Measurements from ENCODE around the gene DDX19B.

DNA sequence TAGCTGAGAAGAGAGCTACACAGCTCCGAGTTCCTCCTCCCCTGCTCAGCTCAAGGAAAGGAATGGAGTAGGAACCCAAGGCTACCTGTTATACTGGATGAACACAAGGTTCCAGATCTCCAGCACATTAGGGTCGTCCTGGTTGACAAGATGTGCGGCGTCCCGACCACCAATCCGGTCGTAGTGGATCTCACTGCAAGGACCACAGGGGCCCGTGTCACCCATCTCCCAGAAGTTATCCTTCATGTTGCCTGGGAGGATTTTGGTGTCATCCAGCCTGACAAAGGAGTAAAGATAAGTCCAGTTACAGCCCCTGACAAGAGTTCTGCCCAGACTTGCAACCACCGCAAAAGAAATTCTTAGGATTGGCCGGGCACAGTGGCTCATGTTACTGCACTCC is 27.3 kb upstream of the DDX19B start:
- TF ChIP-seq, protein P1, sequence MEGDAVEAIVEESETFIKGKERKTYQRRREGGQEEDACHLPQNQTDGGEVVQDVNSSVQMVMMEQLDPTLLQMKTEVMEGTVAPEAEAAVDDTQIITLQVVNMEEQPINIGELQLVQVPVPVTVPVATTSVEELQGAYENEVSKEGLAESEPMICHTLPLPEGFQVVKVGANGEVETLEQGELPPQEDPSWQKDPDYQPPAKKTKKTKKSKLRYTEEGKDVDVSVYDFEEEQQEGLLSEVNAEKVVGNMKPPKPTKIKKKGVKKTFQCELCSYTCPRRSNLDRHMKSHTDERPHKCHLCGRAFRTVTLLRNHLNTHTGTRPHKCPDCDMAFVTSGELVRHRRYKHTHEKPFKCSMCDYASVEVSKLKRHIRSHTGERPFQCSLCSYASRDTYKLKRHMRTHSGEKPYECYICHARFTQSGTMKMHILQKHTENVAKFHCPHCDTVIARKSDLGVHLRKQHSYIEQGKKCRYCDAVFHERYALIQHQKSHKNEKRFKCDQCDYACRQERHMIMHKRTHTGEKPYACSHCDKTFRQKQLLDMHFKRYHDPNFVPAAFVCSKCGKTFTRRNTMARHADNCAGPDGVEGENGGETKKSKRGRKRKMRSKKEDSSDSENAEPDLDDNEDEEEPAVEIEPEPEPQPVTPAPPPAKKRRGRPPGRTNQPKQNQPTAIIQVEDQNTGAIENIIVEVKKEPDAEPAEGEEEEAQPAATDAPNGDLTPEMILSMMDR (IDR thresholded peaks at IDR 0.05): no peak
- TF ChIP-seq NR1H2 (CRISPR knock-in tag; IDR thresholded peaks at IDR 0.05) (no peak), TEAD4 (CRISPR knock-in tag; IDR thresholded peaks at IDR 0.05) (no peak), ZNF138 (CRISPR knock-in tag; conservative IDR thresholded peaks at IDR 0.05) (no peak), ETV6 (CRISPR knock-in tag; IDR thresholded peaks at IDR 0.05) (no peak), ATF1 (CRISPR knock-in tag; IDR thresholded peaks at IDR 0.05) (no peak), SP1 (CRISPR knock-in tag; conservative IDR thresholded peaks at IDR 0.05) (no peak), ZNF671 (CRISPR knock-in tag; IDR thresholded peaks at IDR 0.05) (no peak)
- TF ChIP-seq, protein P2, sequence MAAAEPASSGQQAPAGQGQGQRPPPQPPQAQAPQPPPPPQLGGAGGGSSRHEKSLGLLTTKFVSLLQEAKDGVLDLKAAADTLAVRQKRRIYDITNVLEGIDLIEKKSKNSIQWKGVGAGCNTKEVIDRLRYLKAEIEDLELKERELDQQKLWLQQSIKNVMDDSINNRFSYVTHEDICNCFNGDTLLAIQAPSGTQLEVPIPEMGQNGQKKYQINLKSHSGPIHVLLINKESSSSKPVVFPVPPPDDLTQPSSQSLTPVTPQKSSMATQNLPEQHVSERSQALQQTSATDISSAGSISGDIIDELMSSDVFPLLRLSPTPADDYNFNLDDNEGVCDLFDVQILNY (CRISPR knock-in tag; IDR thresholded peaks at IDR 0.05): no peak
- TF ChIP-seq, protein P3, sequence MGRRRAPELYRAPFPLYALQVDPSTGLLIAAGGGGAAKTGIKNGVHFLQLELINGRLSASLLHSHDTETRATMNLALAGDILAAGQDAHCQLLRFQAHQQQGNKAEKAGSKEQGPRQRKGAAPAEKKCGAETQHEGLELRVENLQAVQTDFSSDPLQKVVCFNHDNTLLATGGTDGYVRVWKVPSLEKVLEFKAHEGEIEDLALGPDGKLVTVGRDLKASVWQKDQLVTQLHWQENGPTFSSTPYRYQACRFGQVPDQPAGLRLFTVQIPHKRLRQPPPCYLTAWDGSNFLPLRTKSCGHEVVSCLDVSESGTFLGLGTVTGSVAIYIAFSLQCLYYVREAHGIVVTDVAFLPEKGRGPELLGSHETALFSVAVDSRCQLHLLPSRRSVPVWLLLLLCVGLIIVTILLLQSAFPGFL (CRISPR knock-in tag; IDR thresholded peaks at IDR 0.05; ENCODE audit: borderline replicate concordance): no peak
- TF ChIP-seq, protein P4, sequence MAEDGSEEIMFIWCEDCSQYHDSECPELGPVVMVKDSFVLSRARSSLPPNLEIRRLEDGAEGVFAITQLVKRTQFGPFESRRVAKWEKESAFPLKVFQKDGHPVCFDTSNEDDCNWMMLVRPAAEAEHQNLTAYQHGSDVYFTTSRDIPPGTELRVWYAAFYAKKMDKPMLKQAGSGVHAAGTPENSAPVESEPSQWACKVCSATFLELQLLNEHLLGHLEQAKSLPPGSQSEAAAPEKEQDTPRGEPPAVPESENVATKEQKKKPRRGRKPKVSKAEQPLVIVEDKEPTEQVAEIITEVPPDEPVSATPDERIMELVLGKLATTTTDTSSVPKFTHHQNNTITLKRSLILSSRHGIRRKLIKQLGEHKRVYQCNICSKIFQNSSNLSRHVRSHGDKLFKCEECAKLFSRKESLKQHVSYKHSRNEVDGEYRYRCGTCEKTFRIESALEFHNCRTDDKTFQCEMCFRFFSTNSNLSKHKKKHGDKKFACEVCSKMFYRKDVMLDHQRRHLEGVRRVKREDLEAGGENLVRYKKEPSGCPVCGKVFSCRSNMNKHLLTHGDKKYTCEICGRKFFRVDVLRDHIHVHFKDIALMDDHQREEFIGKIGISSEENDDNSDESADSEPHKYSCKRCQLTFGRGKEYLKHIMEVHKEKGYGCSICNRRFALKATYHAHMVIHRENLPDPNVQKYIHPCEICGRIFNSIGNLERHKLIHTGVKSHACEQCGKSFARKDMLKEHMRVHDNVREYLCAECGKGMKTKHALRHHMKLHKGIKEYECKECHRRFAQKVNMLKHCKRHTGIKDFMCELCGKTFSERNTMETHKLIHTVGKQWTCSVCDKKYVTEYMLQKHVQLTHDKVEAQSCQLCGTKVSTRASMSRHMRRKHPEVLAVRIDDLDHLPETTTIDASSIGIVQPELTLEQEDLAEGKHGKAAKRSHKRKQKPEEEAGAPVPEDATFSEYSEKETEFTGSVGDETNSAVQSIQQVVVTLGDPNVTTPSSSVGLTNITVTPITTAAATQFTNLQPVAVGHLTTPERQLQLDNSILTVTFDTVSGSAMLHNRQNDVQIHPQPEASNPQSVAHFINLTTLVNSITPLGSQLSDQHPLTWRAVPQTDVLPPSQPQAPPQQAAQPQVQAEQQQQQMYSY (CRISPR knock-in tag; IDR thresholded peaks at IDR 0.05): no peak

Data from WTC11 (cell line).